DOHH2 (cell line): ENCODE data around the gene MRPL51.
A peak's percentile ranks its signal among the peaks of the same experiment; 100 is the strongest.

Source experiments
- H3F3A ChIP-seq: fragments of 200-600 bp; sonication (generic), shearing (Covaris generic); 2 replicates; pipeline ENCODE4 v1.6.0; 2016; ENCODE audit warnings: antibody characterized with exemption, mild to moderate bottlenecking; ENCODE audit not compliant: control insufficient read depth, insufficient read depth
- H3K27ac ChIP-seq: fragments of 200-600 bp; sonication (generic); 2 replicates; pipeline ENCODE4 v1.5.1; 2014; ENCODE audit warnings: low read depth, mild to moderate bottlenecking, low read length, moderate library complexity
- H3K27me3 ChIP-seq: fragments of 200-600 bp; sonication (generic); 2 replicates; pipeline ENCODE4 v1.6.1; 2014; ENCODE audit warnings: mild to moderate bottlenecking, low read length, mixed read lengths; ENCODE audit not compliant: control insufficient read depth
- H3K36me3 ChIP-seq: fragments of 200-600 bp; sonication (generic); 2 replicates; pipeline ENCODE4 v1.6.1; 2014; ENCODE audit warnings: mild to moderate bottlenecking, low read length, moderate library complexity, mixed read lengths; ENCODE audit not compliant: control insufficient read depth
- H3K4me1 ChIP-seq: fragments of 200-600 bp; sonication (generic); 2 replicates; pipeline ENCODE4 v1.6.1; 2014; ENCODE audit warnings: mild to moderate bottlenecking, low read length, mixed read lengths; ENCODE audit not compliant: control insufficient read depth
- H3K4me2 ChIP-seq: fragments of 200-600 bp; sonication (generic); 2 replicates; pipeline ENCODE4 v1.6.0; 2014; ENCODE audit warnings: mild to moderate bottlenecking, low read length, moderate library complexity
- H3K4me3 ChIP-seq: fragments of 200-600 bp; sonication (generic); 2 replicates; pipeline ENCODE4 v1.5.1; 2014; ENCODE audit warnings: mild to moderate bottlenecking, low read length, mixed read lengths
- H3K79me2 ChIP-seq: fragments of 200-600 bp; sonication (generic); 2 replicates; pipeline ENCODE4 v1.6.1; 2014; ENCODE audit warnings: mild to moderate bottlenecking, low read length, mixed read lengths; ENCODE audit not compliant: control insufficient read depth
- H3K9me2 ChIP-seq: fragments of 200-600 bp; sonication (generic); replicated peaks from 2 replicates; pipeline ENCODE4 v1.6.1; 2014; ENCODE audit warnings: mild to moderate bottlenecking, low read length, mixed read lengths; ENCODE audit not compliant: control insufficient read depth
- H3K9me3 ChIP-seq: fragments of 200-600 bp; sonication (generic); 2 replicates; pipeline ENCODE4 v1.6.1; 2014; ENCODE audit warnings: antibody characterized with exemption, low read length, mixed read lengths; ENCODE audit not compliant: control insufficient read depth, insufficient read depth
- H4K20me1 ChIP-seq: fragments of 200-600 bp; sonication (generic); 2 replicates; pipeline ENCODE4 v1.6.0; 2014; ENCODE audit warnings: low read depth, mild to moderate bottlenecking, antibody characterized with exemption, low read length, moderate library complexity; ENCODE audit not compliant: control insufficient read depth, insufficient read depth
- EZH2phosphoT487 ChIP-seq: fragments of 200-600 bp; sonication (generic); IDR thresholded peaks from 2 replicates; pipeline ENCODE4 v1.6.1; 2017; ENCODE audit warnings: borderline replicate concordance, mild to moderate bottlenecking, antibody characterized with exemption, low read length, moderate library complexity, mixed read lengths
- TF ChIP-seq, protein P1 (sequence below): fragments of 200-600 bp; sonication (generic); IDR thresholded peaks from one replicate; pipeline ENCODE4 v1.5.1; 2014; ENCODE audit warnings: antibody characterized with exemption, mild to moderate bottlenecking, low read depth, low read length; ENCODE audit not compliant: poor library complexity, severe bottlenecking

Gene MRPL51

DNA sequence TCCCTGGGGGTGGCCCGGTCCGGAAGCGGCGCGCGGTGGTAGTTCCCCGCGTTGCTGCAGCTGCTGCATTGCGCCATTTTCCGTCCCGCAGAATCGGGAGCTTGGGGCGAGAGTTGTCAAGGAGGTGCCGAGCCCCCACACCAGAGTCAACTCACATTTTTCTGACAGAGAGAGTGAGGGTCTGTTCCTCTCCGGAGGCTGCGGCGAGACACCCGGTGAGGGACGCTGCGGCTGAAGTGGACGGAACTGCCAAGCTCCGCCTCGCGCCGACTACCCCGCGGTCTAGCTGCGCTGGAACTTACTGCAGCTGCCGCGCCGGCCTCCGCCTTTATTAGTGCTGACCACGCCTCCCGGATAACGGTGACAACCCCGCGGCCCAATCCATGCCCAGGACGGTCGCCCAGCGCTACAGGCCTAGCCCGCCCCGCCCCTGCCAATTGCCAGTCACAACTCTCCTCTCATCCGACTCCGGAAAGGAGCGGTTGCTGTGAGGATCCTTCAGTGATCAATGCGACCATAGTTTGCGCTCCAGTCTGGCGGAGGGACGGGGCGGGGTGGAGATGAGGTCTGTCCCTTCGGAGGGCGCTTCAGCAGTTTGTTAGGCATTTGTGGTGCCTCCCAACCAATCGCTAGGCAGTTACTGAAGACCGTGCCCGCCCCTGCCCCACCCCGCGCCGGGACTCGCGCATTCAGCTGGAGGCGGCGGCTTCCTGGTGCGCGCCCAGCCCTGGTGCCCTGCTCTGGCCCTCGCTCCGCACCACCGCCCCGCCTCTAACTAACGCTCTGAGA, 22.5 kb downstream of the MRPL51 start, which contains the start of gene VAMP1:
TSS of gene VAMP1 (minus strand) at position 303 of the 789 bp plus-strand sequence. CDS start at position 157, 146 bp downstream.
- TF ChIP-seq, protein P1, sequence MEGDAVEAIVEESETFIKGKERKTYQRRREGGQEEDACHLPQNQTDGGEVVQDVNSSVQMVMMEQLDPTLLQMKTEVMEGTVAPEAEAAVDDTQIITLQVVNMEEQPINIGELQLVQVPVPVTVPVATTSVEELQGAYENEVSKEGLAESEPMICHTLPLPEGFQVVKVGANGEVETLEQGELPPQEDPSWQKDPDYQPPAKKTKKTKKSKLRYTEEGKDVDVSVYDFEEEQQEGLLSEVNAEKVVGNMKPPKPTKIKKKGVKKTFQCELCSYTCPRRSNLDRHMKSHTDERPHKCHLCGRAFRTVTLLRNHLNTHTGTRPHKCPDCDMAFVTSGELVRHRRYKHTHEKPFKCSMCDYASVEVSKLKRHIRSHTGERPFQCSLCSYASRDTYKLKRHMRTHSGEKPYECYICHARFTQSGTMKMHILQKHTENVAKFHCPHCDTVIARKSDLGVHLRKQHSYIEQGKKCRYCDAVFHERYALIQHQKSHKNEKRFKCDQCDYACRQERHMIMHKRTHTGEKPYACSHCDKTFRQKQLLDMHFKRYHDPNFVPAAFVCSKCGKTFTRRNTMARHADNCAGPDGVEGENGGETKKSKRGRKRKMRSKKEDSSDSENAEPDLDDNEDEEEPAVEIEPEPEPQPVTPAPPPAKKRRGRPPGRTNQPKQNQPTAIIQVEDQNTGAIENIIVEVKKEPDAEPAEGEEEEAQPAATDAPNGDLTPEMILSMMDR, result peak; percentile 15
- TF ChIP-seq EZH2phosphoT487, result no peak

DNA sequence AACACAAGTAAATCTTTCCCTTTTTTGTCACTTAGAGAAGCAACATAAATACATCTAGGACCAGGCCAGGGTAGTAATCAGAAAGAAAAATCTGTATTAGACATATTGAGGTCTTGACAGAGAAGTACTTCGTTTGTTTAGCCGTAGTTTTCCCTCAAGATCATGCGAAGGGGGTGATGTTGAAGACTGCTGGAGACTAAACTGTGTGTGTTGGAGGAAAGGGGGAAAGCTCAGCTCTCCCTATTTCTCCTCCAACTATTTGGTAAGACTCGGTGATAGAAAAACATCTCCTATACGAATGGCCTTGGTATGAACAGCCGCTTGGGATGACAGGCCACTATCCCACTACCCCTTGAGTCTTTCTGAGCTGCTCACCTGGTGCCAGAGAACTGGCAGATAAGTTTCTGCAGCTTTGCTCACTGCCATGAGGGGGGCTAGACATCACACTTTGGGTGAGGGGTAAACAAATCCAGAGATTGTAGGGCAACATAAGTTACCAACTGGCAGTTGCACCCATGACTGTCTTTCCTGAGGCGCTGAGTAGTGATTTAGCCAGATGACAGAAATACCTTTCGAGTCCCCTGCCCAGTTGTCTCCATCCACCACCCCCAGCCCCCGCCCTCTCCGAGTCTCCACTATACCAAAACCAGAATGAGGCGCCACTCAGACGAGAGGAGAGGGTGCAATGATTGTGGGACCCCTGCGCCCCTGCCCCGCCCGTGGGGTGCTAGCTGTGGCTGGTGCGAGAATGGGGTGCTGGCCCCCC, 23.3 kb downstream of the MRPL51 start:
- peak overlapping the region; percentile 95 for H3K4me3 ChIP-seq

More for the DNA sequence above, 22.5 kb downstream of the MRPL51 start, which contains the start of gene VAMP1:
- Histone ChIP-seq H3K4me1 (peaks cover 40% of the 10 kb centered on the region), H3K4me3 (peak within 1 kb of the TSS; percentile 95), H3K9me2 (no peaks in the 10 kb centered on the region), H3K27me3 (peaks cover 3% of the 10 kb centered on the region; the same call in 1 of the 2 replicates), H3K4me2 (peak within 1 kb of the TSS; percentile 78), H3F3A (peaks cover 13% of the 10 kb centered on the region), H4K20me1 (no peaks in the 10 kb centered on the region), H3K9me3 (no peaks in the 10 kb centered on the region), H3K79me2 (peaks cover 46% of the 10 kb centered on the region), H3K27ac (peak within 1 kb of the TSS; percentile 63), H3K36me3 (peaks cover 44% of the 10 kb centered on the region)

DNA sequence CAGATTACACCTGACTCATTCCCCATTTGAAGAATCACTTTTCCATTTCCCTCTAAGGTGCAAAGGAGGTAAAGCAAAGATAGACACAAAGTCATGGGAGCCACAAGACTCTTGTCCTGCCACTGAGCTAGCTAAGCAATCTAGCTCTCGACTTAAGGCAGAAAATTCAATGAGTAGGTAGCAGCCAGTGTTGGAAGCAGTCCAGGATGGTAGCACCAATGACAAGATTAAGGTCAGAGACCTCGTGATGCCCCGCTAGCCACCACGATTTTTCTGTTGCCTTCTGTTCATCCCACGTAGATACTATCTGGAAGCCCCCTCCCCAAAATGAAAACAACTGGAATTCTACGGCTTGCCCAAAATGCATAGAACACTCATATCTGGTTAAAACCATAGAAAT, 24.0 kb downstream of the MRPL51 start:
- Histone ChIP-seq H3K4me2 (peak overlapping the region; percentile 78), H3K36me3 (peaks cover 56% of the 10 kb centered on the region), H3K9me2 (no peaks in the 10 kb centered on the region), H3K4me3 (peak overlapping the region; percentile 95), H4K20me1 (no peaks in the 10 kb centered on the region), H3K27me3 (peaks cover 3% of the 10 kb centered on the region; the same call in 1 of the 2 replicates), H3F3A (peaks cover 13% of the 10 kb centered on the region), H3K79me2 (peaks cover 56% of the 10 kb centered on the region), H3K4me1 (peaks cover 51% of the 10 kb centered on the region), H3K27ac (peak overlapping the region; percentile 11; the same call in 1 of the 2 replicates), H3K9me3 (no peaks in the 10 kb centered on the region)
- TF ChIP-seq, protein P1, result no peak
- TF ChIP-seq EZH2phosphoT487, result no peak

More for the DNA sequence above, 23.3 kb downstream of the MRPL51 start:
- Histone ChIP-seq H4K20me1 (no peaks in the 10 kb centered on the region), H3F3A (peaks cover 13% of the 10 kb centered on the region), H3K36me3 (peaks cover 49% of the 10 kb centered on the region), H3K9me2 (no peaks in the 10 kb centered on the region), H3K9me3 (no peaks in the 10 kb centered on the region), H3K4me2 (peak overlapping the region; percentile 78), H3K4me1 (peaks cover 44% of the 10 kb centered on the region), H3K27ac (peak overlapping the region; percentile 63), H3K27me3 (peaks cover 3% of the 10 kb centered on the region; the same call in 1 of the 2 replicates), H3K79me2 (peaks cover 49% of the 10 kb centered on the region)
- TF ChIP-seq EZH2phosphoT487, result no peak
- TF ChIP-seq, protein P1, result no peak
